Gastrocnemius medialis (tissue), 4 donors: ENCODE results near the gene RAB5IF.
A peak's percentile ranks its signal among the peaks of the same experiment; 100 is the strongest.

Source experiments
- CTCF ChIP-seq, 5 experiments: fragments of 450-650 bp in 3 of 5; fragments of 200-600 bp in 2 of 5; sonication (generic) in 2 of 5; IDR thresholded peaks in 4 of 5; conservative IDR thresholded peaks in 1 of 5; 1 replicate in 4 of 5; 2 replicates in 1 of 5; pipeline ENCODE4 v1.5.1; 2016 to 2019; ENCODE audit warnings: antibody characterized with exemption in 5 of 5, mild to moderate bottlenecking in 3 of 5, moderate library complexity in 3 of 5
- POLR2A ChIP-seq, 2 donors: fragments of 450-650 bp; IDR thresholded peaks; one replicate each; pipeline ENCODE4 v1.6.1; 2017; ENCODE audit warnings: antibody characterized with exemption in 2 of 2, mild to moderate bottlenecking in 2 of 2, moderate library complexity in 2 of 2

- no peak for TF ChIP-seq CTCF (IDR thresholded peaks at IDR 0.05 in 4 of 5, conservative IDR thresholded peaks at IDR 0.05 in 1 of 5)
- peak; percentile 32 to 59 for TF ChIP-seq POLR2A (IDR thresholded peaks at IDR 0.05)
Observed at GRCh38 chr20:36573103-36573797, 32.3 kb upstream of the RAB5IF start, which contains the start of gene TGIF2.
